AG10803 (cell line): ENCODE data around the gene GGACT.
A peak's percentile ranks its signal among the peaks of the same experiment; 100 is the strongest.

Experiments
- DNase-seq: peaks from one replicate; pipeline ENCODE4 v3.0.0; 2010; ENCODE audit warnings: low read depth
- H3K4me3 ChIP-seq: 2 replicates; pipeline ENCODE4 v1.5.1; 2011; ENCODE audit warnings: mild to moderate bottlenecking, low read length, control low read depth
- CTCF ChIP-seq: conservative IDR thresholded peaks from 2 replicates; pipeline ENCODE4 v1.5.1; 2011; ENCODE audit warnings: mild to moderate bottlenecking, low read length, control low read depth, inconsistent platforms

The GGACT gene

GRCh38 chr13:100495455-100495854 lies 93.1 kb downstream of the GGACT start:
- TF ChIP-seq CTCF: no peak
- no peak overlapping the region for H3K4me3 ChIP-seq
- DNase-seq: no peak

GRCh38 chr13:100493418-100493817 lies 95.2 kb downstream of the GGACT start:
- no peak for DNase-seq
- TF ChIP-seq CTCF: no peak
- no peak overlapping the region for H3K4me3 ChIP-seq

- peak; percentile 47 for DNase-seq
- TF ChIP-seq CTCF: no peak
- H3K4me3 ChIP-seq: no peak overlapping the region
These were observed 97.3 kb downstream of the GGACT start for GRCh38 chr13:100491164-100491842.

- TF ChIP-seq CTCF: no peak
- no peak for DNase-seq
- no peak overlapping the region for H3K4me3 ChIP-seq
These were observed 97.9 kb downstream of the GGACT start for GRCh38 chr13:100490692-100491091.

- H3K4me3 ChIP-seq: no peak overlapping the region
- DNase-seq: no peak
- TF ChIP-seq CTCF: no peak
These were observed 103.3 kb downstream of the GGACT start for GRCh38 chr13:100485265-100485664.

GRCh38 chr13:100484702-100485101 lies 103.9 kb downstream of the GGACT start:
- DNase-seq: no peak
- TF ChIP-seq CTCF: no peak
- H3K4me3 ChIP-seq: no peak overlapping the region

GRCh38 chr13:100483841-100484381 lies 104.7 kb downstream of the GGACT start:
- TF ChIP-seq CTCF: no peak
- no peak for DNase-seq
- no peak overlapping the region for H3K4me3 ChIP-seq
